ENCODE measurements around the gene PAX7.
"Not testable (repeated sequence)": the region's sequence is repeated elsewhere in the genome, so short reads cannot be mapped to it uniquely, and the experiment has no call there.

The PAX7 gene

GRCh38 chr1:18630511-18631495 lies at the start of gene PAX7:
Gene PAX7 (plus strand): TSS chr1:18630846. CDS start chr1:18631604, 758 bp downstream.
- no peak for DNase-seq (ENCODE audit: low read depth)

- no peak for DNase-seq (ENCODE audit: low read depth)
Measured at GRCh38 chr1:18581420-18581880, 49.2 kb upstream of the PAX7 start.

DNA sequence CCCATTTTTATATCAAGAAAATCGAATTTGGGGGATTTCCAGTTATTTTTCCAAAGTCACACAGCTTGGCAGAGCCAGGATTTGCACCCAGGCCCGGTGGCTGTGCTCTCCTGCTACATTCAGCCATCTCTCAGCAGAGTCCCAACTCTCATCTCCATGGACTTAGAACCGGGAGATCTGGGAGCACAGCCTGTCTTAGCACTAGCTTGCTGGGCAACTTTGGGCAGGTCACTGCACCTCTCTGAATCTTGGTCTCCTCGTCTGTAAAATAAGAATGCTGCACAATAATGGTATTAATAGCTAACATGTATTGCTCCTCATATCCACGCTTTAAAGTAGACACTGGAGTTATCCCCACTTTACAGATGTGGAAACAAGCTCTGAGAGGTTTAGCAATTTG lies 47.8 kb upstream of the PAX7 start:
- DNase-seq (ENCODE audit: low read depth): no peak

DNA sequence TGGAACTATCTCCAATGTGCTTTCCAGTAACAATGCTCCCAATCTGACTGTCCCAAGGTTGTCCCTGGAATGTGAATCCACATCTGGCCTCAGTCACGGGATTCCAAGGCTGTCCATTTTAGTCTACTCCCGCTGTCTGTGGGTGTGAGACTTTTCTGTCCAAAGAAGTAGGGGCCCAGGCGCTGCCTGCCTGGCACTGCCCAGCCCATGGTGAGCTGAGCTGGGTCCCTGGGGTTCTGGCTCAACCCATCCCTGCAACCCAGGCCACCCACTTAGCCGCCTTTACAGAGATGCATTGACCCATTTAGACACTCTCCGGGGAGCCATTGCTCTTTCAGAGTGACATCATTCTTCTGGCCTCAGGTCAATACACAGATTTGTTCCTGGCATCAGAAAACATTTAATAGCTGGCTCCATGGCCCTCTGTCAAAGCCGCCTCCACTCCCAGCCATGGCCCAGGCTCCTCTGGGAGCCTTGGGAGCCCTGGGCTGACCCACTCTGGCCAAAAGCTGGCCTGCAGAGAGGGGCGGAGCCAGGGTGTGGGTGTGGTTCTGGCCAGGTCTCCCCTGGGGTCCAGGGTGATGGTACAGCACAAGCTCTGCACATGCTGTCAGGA lies 47.2 kb upstream of the PAX7 start:
- no peak for DNase-seq (ENCODE audit: low read depth)

- not testable (repeated sequence) for DNase-seq (ENCODE audit: low read depth)
Measured at GRCh38 chr1:18586016-18586415, 44.6 kb upstream of the PAX7 start.

- DNase-seq (ENCODE audit: low read depth): no peak
Measured at GRCh38 chr1:18588093-18588492, 42.6 kb upstream of the PAX7 start.

DNA sequence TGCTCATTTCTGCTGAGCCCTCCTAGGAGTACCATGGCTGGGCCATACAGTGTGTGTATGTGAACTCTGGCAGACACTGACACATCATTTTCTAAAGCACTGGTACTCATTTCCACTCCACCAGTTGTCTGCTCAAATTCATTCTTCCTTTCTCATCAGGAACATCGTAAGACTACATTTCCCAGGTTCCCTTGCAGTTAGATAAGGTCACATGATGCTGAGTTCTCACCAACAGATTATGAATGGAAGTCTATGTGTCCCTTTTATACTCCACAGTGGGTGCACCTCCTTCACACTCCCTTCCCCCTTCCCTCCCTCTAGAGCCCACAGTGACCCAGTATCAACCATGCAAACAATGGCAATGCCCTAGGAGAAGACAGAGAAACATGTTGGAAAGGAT lies 38.3 kb upstream of the PAX7 start:
- no peak for DNase-seq (ENCODE audit: low read depth)

DNA sequence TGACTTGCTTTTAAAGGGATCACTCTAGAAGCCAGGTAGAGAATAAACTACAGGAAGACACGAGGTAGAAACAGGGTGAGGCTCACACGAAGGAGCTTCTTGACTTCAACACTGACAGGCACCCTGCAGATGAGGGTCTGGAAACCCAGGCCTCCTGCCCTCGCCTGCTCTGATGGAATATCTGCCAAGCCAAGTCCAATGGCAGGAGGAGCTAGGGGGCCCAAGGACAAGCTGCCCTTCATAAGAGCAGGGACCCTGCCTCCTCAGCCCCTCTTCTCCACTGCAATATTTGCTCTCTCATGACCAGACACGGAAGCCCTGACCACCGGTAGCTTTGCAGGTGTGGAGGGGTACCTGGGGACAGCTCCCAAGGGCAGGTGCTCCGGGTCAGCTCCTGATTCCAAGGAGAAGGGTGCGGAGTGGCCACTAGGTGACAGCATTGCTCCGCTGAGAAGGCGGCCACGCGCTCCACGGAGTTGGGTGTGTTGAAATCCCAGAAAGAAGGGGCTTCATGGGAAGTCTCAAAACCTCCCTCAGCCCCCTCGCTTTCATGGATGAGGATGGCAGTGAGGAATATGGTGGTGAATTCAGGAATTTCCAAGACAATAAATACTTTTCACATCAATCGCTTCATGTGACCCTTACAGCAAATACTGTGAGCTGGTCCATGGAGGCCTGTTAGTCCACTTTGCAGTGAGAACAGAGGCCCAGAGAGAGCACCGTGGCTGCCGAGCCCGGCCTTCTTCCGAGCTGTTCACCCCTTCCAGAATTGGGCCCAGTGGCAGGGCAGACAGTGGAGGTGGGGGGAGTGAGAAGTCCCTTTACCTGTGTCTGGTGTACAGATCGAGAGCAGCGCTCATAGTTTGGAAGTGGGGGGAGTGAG lies 33.2 kb upstream of the PAX7 start:
- DNase-seq (ENCODE audit: low read depth): no peak

DNA sequence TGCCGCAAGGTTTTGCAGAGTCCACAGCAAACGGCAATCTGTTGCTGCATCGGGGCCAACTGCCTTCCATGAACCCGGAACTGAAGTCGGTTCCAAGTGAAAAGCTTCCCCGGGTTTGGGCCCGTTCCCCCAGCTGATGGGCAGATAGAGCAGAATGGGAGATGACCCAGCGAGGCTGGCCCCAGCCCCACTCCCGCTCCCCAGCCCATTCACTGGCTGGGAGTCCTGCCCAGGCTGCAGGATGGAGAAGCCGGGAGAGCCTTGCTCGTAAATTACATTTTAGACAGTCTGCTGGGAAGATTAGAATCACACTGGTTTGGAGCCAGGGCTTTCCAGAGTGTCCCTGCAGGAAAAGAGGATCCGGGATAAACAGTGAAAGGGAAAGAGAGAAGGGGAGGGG lies 31.6 kb upstream of the PAX7 start:
- DNase-seq (ENCODE audit: low read depth): no peak

DNA sequence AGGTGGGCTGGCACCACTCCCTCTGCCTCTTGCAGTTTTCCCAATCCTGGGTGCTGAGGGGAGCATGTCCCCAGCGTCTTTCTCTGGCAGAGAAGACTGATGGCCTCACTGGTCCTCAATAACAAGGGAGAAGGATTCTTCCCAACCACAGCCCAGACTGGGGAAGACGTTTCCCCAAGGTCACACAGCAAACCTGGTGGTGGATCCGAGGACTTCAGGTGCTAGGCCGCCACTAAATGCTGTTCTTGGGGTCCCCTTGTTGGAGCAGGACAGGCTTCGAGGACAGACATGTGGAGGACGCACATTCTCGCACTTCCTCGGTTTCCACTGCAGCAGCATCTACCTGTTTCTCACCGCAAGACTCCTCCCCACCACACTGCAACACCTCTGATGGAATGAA lies 30.9 kb upstream of the PAX7 start:
- DNase-seq (ENCODE audit: low read depth): no peak

GRCh38 chr1:18602533-18603211 lies 28.0 kb upstream of the PAX7 start:
- DNase-seq (ENCODE audit: low read depth): no peak

GRCh38 chr1:18603212-18603852 lies 27.3 kb upstream of the PAX7 start:
- no peak for DNase-seq (ENCODE audit: low read depth)

GRCh38 chr1:18606443-18607288 lies 24.0 kb upstream of the PAX7 start:
- no peak for DNase-seq (ENCODE audit: low read depth)

DNA sequence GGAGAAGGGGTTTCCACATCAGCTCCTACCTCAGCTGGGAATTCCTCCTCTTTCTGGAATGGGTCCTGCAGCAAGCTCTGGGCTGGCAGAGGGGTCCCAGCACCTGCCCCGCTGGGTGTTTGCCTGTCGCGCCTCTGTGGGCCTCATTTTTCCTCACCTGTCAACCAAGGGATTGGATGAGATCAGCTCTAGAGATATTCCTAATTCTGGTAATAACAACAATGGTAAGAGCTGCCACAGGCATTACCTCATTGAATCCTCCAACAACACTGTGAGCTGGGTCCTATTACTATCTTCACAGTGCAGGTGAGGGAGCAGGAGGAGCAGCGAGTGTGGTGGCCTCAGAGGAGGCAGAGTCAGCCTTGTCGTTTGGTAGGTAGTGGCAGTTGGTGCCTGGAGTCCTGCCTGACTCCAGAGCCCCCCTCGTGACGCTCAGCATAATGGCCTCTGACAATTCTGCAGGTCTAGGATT lies 23.3 kb upstream of the PAX7 start:
- DNase-seq (ENCODE audit: low read depth): no peak

- DNase-seq (ENCODE audit: low read depth): no peak
Measured at GRCh38 chr1:18608534-18608933, 22.1 kb upstream of the PAX7 start.

GRCh38 chr1:18611311-18611710 lies 19.3 kb upstream of the PAX7 start:
- DNase-seq (ENCODE audit: low read depth): no peak

DNA sequence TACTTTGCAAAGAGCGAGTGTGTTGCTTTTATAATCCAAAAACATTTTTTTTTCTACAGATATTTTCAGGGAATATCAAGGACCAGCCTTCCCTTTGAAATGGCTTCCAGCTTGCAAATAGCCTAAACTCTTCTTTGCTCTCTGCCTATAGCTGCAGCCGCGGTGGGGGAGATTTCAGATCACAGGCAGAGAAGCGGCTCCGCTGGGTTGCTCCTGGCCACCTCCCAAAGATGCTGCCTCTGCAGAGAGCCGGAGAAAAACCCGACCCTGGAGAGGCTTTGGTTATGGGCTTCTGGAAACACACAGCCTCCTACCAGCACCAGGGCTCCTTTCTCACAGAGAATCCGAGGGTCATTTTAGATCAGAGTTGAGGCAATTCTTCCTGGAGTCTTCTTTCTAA lies 18.6 kb upstream of the PAX7 start:
- DNase-seq (ENCODE audit: low read depth): no peak

DNA sequence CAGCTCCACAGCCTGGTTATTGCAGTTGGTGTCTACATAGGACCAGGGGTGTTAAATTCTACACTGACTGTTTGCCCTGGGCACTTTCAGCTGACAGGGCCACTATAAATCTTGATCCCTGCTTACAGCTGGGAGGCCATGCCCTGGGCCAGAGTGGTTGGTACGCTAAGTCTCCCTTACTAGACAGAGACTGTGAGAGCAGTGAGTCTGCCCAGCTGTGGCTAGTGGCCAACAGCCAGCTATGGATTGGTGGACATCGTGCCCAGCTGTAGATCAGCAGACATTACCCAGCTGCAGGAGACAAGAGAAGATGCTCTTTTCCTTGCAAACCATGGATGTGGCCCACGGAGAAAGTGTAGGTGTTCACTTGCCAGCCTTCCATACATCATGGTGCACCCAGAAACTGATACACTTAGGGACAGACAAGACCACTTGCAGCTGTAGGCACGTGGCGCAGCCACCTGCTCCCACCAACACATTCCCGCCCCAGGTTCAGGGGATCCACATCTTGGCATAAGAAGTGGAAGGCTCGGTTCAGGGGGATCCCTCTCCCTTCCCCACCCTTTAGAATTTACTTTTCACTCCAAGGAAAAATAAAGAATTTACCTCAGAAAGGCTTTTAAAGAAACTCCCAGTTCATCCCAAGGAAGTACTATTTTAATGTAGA lies 16.4 kb upstream of the PAX7 start:
- no peak for DNase-seq (ENCODE audit: low read depth)
